Omental fat pad (tissue), 4 donors: ENCODE measurements around the gene SLC25A21. TPM values are rescaled to one million over a fixed set of nuclear protein-coding genes. Genes with fewer than 3 reads are reported as not detected.

Experiments
- ATAC-seq: fragments of 150-250 bp; one replicate; pipeline ENCODE4 v1.9.1; 2016; ENCODE audit warnings: mild to moderate bottlenecking, moderate library complexity; ENCODE audit not compliant: low FRiP score
- DNase-seq: peaks from one replicate; pipeline ENCODE4 v3.0.0-alpha.2; 2019; ENCODE audit warnings: low spot score
- CTCF ChIP-seq, 3 donors: fragments of 450-650 bp; IDR thresholded peaks; one replicate each; pipeline ENCODE4 v1.5.1; 2016 to 2017; ENCODE audit warnings: antibody characterized with exemption in 3 of 3, mild to moderate bottlenecking in 3 of 3, moderate library complexity in 2 of 3
- total RNA-seq, 4 donors: library from RNA; depleted of rRNA; stranded (reverse); fragments of >200 nt; gene quantifications; one replicate each; pipeline ENCODE4 v1.1.0, GENCODE V29; 2016

The SLC25A21 gene
- total RNA-seq, 4 donors from 2014 or later, result 0.38 to 1.4 TPM; not detected in 2

- TF ChIP-seq CTCF (IDR thresholded peaks at IDR 0.05), result no peak
- DNase-seq, result no peak
- ATAC-seq, result no peak
These were observed 197.4 kb downstream of the SLC25A21 start for GRCh38 chr14:36974985-36975384.

GRCh38 chr14:36973806-36974442 lies 198.5 kb downstream of the SLC25A21 start:
- peak; percentile 57 for ATAC-seq
- TF ChIP-seq CTCF (IDR thresholded peaks at IDR 0.05), result no peak
- DNase-seq, result no peak

GRCh38 chr14:36971263-36971855 lies 201.0 kb downstream of the SLC25A21 start:
- DNase-seq (no peak), ATAC-seq (no peak)
- TF ChIP-seq CTCF (IDR thresholded peaks at IDR 0.05), result no peak

- DNase-seq, result no peak
- no peak for ATAC-seq
- no peak for TF ChIP-seq CTCF (IDR thresholded peaks at IDR 0.05)
These were observed 204.4 kb downstream of the SLC25A21 start for GRCh38 chr14:36967892-36968555.

- ATAC-seq (no peak), DNase-seq (no peak)
These were observed 216.4 kb downstream of the SLC25A21 start for GRCh38 chr14:36955967-36956366.

GRCh38 chr14:36955376-36955775 lies 217.0 kb downstream of the SLC25A21 start:
- DNase-seq (no peak), ATAC-seq (no peak)
- TF ChIP-seq CTCF (IDR thresholded peaks at IDR 0.05), result no peak

More at GRCh38 chr14:36955967-36956366, 216.4 kb downstream of the SLC25A21 start:
- TF ChIP-seq CTCF (IDR thresholded peaks at IDR 0.05), result no peak
